Measurements from ENCODE around the gene CCL3. TPM values are rescaled to one million over a fixed set of nuclear protein-coding genes. Genes with fewer than 3 reads are reported as not detected.
"Not testable (repeated sequence)": the region's sequence is repeated elsewhere in the genome, so short reads cannot be mapped to it uniquely, and the experiment has no call there.

Gene CCL3
- polyA plus RNA-seq, 1 of the 3 experiments (the other 2 are of a cell fraction): not detected

GRCh38 chr17:36111068-36111490 lies 21.1 kb upstream of the CCL3 start:
- TF ChIP-seq POLR2AphosphoS5 (IDR thresholded peaks at IDR 0.05; ENCODE audit: low read depth, low read length) (no peak), FOSL2 (IDR thresholded peaks at IDR 0.05; ENCODE audit: borderline replicate concordance, low read depth) (no peak), RAD21 (IDR thresholded peaks at IDR 0.05; ENCODE audit: low read length) (no peak), FOXJ3 (CRISPR knock-in tag; IDR thresholded peaks at IDR 0.05) (no peak), CTCF (IDR thresholded peaks at IDR 0.05) (no peak), RFX5 (IDR thresholded peaks at IDR 0.05; ENCODE audit: low read length) (no peak), EP300 (IDR thresholded peaks at IDR 0.05; ENCODE audit: borderline replicate concordance in 1 of 2, low read depth in 1 of 2, low read length in 1 of 2) (no peak), IRF3 (IDR thresholded peaks at IDR 0.05; ENCODE audit: low read depth, low read length) (no peak), NFIC (IDR thresholded peaks at IDR 0.05; ENCODE audit: borderline replicate concordance) (no peak)
- DNase-seq: no peak
- no peaks in the 10 kb centered on the region for H3K36me3 ChIP-seq (replicated peaks in 1 of 2; ENCODE audit: control insufficient read depth in 1 of 2, insufficient read depth in 2 of 2, low read length in 1 of 2)
- 17% methylated on average over 4 of the region's 4 CpGs for WGBS (ENCODE audit: low lambda C conversion rate)
- no peak overlapping the region for H3K9ac ChIP-seq
- no peaks in the 10 kb centered on the region for H3K4me1 ChIP-seq (ENCODE audit: control insufficient read depth in 1 of 2, insufficient read depth in 2 of 2, low read depth in 1 of 2, low read length in 1 of 2)
- H4K20me1 ChIP-seq (ENCODE audit: insufficient read depth): no peaks in the 10 kb centered on the region
- H3K79me2 ChIP-seq (ENCODE audit: insufficient read depth): no peaks in the 10 kb centered on the region
- CTCF ChIA-PET: interaction anchor here (1.3 kb wide), 1 partner anchor 142 kb away, joined by 3 read pairs; no protein-coding TSS in a partner anchor
- no peaks in the 10 kb centered on the region for H3F3A ChIP-seq (replicated peaks; ENCODE audit: insufficient read depth)
- H3K27ac ChIP-seq (ENCODE audit: low read depth in 2 of 2, low read length in 1 of 2): no peak overlapping the region
- no peak overlapping the region for H3K4me2 ChIP-seq
- no peak overlapping the region for H3K4me3 ChIP-seq (ENCODE audit: low read depth in 2 of 2, low read length in 1 of 2)
- POLR2A ChIA-PET: no interaction called here
- H3K27me3 ChIP-seq (ENCODE audit: insufficient read depth): peaks cover 26% of the 10 kb centered on the region; the same call in 1 of the 2 replicates
- no peaks in the 10 kb centered on the region for H3K9me3 ChIP-seq
- H2AFZ ChIP-seq (ENCODE audit: low read depth): no peak overlapping the region
- no peaks in the 10 kb centered on the region for H3K9me2 ChIP-seq

DNA sequence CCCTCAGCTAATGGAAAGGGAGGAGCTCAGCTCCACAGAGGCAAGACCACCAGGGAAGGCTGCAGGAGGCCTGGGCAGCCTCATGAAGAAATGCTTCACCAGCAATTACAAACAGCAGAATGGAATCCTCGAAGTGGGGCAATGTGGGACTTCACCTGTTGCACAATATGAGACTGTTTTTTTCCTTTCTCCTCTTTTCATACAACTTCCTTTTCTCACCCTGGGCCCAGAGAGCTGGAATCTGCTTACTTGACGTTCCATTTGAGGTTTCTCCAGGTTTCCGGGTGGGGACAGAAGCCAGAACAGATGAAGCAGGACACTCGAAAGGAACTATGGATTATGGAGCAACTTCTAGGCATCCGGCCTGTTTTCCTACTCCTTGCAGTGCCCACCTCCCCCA lies 18.3 kb upstream of the CCL3 start:
- WGBS (ENCODE audit: low lambda C conversion rate): 9% methylated on average over 5 of the region's 5 CpGs
- H3K36me3 ChIP-seq (replicated peaks in 1 of 2; ENCODE audit: control insufficient read depth in 1 of 2, insufficient read depth in 2 of 2, low read length in 1 of 2); H2AFZ ChIP-seq (ENCODE audit: low read depth); H3K9ac ChIP-seq; CTCF ChIA-PET; H4K20me1 ChIP-seq (ENCODE audit: insufficient read depth); H3K79me2 ChIP-seq (ENCODE audit: insufficient read depth); H3K4me2 ChIP-seq; H3K4me3 ChIP-seq (ENCODE audit: low read depth in 2 of 2, low read length in 1 of 2); H3K9me3 ChIP-seq; H3F3A ChIP-seq (replicated peaks; ENCODE audit: insufficient read depth); H3K27ac ChIP-seq (ENCODE audit: low read depth in 2 of 2, low read length in 1 of 2); H3K9me2 ChIP-seq; DNase-seq; H3K4me1 ChIP-seq (ENCODE audit: control insufficient read depth in 1 of 2, insufficient read depth in 2 of 2, low read depth in 1 of 2, low read length in 1 of 2); POLR2A ChIA-PET: not testable (repeated sequence)
- H3K27me3 ChIP-seq (ENCODE audit: insufficient read depth): peaks cover 29% of the 10 kb centered on the region; the same call in 1 of the 2 replicates

DNA sequence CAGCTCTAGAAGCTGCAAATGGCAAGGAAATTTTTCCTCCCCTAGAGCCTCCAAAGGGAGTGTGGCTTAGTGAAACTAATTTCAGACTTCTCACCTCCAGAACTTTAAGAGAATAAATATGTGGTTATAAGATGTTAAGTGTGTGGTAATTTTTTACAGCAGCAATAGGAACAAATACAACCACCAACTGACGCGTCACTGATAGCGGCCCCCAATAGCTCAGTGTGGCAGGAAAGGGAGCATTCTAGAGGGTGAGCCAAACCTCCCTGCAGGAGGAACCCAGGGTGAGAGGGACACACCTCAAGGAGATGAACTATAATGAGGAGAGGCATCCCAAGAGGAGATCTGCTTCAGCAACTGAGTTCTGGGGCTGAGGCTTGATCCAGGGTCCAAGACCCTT lies 17.7 kb upstream of the CCL3 start:
- Histone ChIP-seq H4K20me1 (ENCODE audit: insufficient read depth) (no peaks in the 10 kb centered on the region), H2AFZ (ENCODE audit: low read depth) (no peak overlapping the region), H3K4me3 (ENCODE audit: low read depth in 2 of 2, low read length in 1 of 2) (no peak overlapping the region), H3K79me2 (ENCODE audit: insufficient read depth) (no peaks in the 10 kb centered on the region), H3K4me1 (ENCODE audit: control insufficient read depth in 1 of 2, insufficient read depth in 2 of 2, low read depth in 1 of 2, low read length in 1 of 2) (no peaks in the 10 kb centered on the region), H3K9ac (no peak overlapping the region), H3K27me3 (ENCODE audit: insufficient read depth) (peaks cover 29% of the 10 kb centered on the region; the same call in 1 of the 2 replicates), H3K27ac (ENCODE audit: low read depth in 2 of 2, low read length in 1 of 2) (no peak overlapping the region), H3F3A (replicated peaks; ENCODE audit: insufficient read depth) (no peaks in the 10 kb centered on the region), H3K4me2 (no peak overlapping the region), H3K36me3 (replicated peaks in 1 of 2; ENCODE audit: control insufficient read depth in 1 of 2, insufficient read depth in 2 of 2, low read length in 1 of 2) (no peaks in the 10 kb centered on the region), H3K9me2 (no peaks in the 10 kb centered on the region), H3K9me3 (no peaks in the 10 kb centered on the region)
- ChIA-PET CTCF (no interaction called here), POLR2A (no interaction called here)
- WGBS (ENCODE audit: low lambda C conversion rate): 46% methylated on average over 3 of the region's 3 CpGs
- DNase-seq: no peak
- TF ChIP-seq GATA2 (CRISPR knock-in tag; IDR thresholded peaks at IDR 0.05): no peak
- TF ChIP-seq TCF12 (IDR thresholded peaks at IDR 0.05): no peak
- TF ChIP-seq FOXJ3 (CRISPR knock-in tag; IDR thresholded peaks at IDR 0.05): no peak
- TF ChIP-seq, protein P1, sequence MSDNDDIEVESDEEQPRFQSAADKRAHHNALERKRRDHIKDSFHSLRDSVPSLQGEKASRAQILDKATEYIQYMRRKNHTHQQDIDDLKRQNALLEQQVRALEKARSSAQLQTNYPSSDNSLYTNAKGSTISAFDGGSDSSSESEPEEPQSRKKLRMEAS (IDR thresholded peaks at IDR 0.05; ENCODE audit: low read depth): no peak
- no peak for TF ChIP-seq FOSL2 (IDR thresholded peaks at IDR 0.05; ENCODE audit: borderline replicate concordance, low read depth)
- TF ChIP-seq SIN3A (IDR thresholded peaks at IDR 0.05; ENCODE audit: borderline replicate concordance, low read depth, low read length): no peak
- TF ChIP-seq FOXM1 (IDR thresholded peaks at IDR 0.05; ENCODE audit: low read depth): no peak
- TF ChIP-seq NFIC (IDR thresholded peaks at IDR 0.05; ENCODE audit: borderline replicate concordance): no peak
- TF ChIP-seq NRF1 (IDR thresholded peaks at IDR 0.05; ENCODE audit: low read depth, low read length): no peak
- no peak for TF ChIP-seq RAD21 (IDR thresholded peaks at IDR 0.05; ENCODE audit: low read length)

Measured in SK-N-SH (cell line).